Measurements from ENCODE around the gene IMMP1L. TPM values are rescaled to one million over a fixed set of nuclear protein-coding genes. Genes with fewer than 3 reads are reported as not detected.

IMMP1L gene
- total RNA-seq, 2 experiments from 2014 or later: 20.7 to 23.3 TPM

GRCh38 chr11:31417357-31417756 is 92.1 kb downstream of the IMMP1L start:
- Mint-ChIP-seq H3K27ac (no peak overlapping the region), H3K4me1 (ENCODE audit: low read depth) (no peaks in the 10 kb centered on the region)

DNA sequence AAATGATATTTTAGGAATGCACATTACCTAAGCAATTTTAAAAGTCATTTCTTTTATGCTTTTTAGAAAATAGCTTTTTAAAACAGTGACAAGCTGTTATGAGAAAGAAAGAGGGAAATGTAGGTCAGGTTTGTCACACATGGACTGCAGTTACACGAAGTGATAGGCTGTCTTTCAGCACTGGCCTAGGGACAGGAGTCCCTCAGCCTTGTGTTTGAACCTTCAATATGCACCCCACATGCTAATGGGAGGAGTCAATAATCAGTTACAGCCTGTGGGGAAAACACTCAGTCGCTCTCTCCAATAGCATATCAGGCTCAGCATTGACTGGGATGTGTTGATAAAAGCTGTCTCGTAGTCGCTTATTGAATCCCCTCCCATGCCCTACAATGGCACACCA is 94.0 kb downstream of the IMMP1L start:
- Mint-ChIP-seq H3K4me3 (no peak overlapping the region), H3K27ac (no peak overlapping the region), H3K27me3 (no peaks in the 10 kb centered on the region), H3K9me3 (no peaks in the 10 kb centered on the region), H3K36me3 (ENCODE audit: low read depth) (peaks cover 11% of the 10 kb centered on the region), H3K4me1 (ENCODE audit: low read depth) (no peaks in the 10 kb centered on the region)
- POLR2A ChIA-PET: interaction anchor here (0.6 kb wide), 1 partner anchor 455 kb away, joined by 3 read pairs; no protein-coding TSS in a partner anchor
- DNase-seq (no peak), ATAC-seq (no peak)
- intact Hi-C loops (cut with micrococcal nuclease): no loop called here
- TF ChIP-seq, protein P1, sequence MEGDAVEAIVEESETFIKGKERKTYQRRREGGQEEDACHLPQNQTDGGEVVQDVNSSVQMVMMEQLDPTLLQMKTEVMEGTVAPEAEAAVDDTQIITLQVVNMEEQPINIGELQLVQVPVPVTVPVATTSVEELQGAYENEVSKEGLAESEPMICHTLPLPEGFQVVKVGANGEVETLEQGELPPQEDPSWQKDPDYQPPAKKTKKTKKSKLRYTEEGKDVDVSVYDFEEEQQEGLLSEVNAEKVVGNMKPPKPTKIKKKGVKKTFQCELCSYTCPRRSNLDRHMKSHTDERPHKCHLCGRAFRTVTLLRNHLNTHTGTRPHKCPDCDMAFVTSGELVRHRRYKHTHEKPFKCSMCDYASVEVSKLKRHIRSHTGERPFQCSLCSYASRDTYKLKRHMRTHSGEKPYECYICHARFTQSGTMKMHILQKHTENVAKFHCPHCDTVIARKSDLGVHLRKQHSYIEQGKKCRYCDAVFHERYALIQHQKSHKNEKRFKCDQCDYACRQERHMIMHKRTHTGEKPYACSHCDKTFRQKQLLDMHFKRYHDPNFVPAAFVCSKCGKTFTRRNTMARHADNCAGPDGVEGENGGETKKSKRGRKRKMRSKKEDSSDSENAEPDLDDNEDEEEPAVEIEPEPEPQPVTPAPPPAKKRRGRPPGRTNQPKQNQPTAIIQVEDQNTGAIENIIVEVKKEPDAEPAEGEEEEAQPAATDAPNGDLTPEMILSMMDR (IDR thresholded peaks at IDR 0.05): no peak
- CTCF ChIA-PET: no interaction called here

More at GRCh38 chr11:31417357-31417756, 92.1 kb downstream of the IMMP1L start:
- intact Hi-C loops (cut with micrococcal nuclease): no loop called here
- TF ChIP-seq, protein P1 (IDR thresholded peaks at IDR 0.05): no peak
- Mint-ChIP-seq H3K4me3 (no peak overlapping the region), H3K27me3 (no peaks in the 10 kb centered on the region), H3K36me3 (ENCODE audit: low read depth) (peaks cover 7% of the 10 kb centered on the region), H3K9me3 (no peaks in the 10 kb centered on the region)
- CTCF ChIA-PET: interaction anchor here (1.2 to 1.6 kb wide), 3 partner anchors 14 to 541 kb away, joined by 3 to 4 read pairs (median 3); no protein-coding TSS in a partner anchor
- no peak for DNase-seq
- POLR2A ChIA-PET: no interaction called here
- ATAC-seq: no peak

DNA sequence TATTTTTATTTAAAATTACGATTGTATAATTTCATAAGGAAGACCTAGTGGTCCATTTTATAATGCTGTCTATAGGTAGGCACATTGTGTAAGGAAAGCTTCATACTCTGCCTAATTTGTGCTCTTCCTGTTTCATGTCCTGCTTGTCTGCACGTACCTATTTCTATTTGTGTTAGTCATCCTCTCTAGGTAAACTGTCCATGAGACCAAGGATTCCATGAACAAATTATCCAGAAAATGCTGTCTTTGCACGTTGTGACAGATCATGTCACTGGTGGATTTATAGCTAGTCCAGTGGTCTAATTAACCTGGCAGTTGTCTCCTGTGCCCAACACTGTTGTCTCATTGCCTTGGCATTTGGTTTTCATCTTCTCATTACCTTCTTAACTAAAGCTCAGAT is 95.1 kb downstream of the IMMP1L start:
- POLR2A ChIA-PET: no interaction called here
- no peaks in the 10 kb centered on the region for H3K9me3 Mint-ChIP-seq
- peaks cover 11% of the 10 kb centered on the region for H3K36me3 Mint-ChIP-seq (ENCODE audit: low read depth)
- no peak for ATAC-seq
- H3K4me3 Mint-ChIP-seq: no peak overlapping the region
- CTCF ChIA-PET: no interaction called here
- TF ChIP-seq, protein P1 (IDR thresholded peaks at IDR 0.05): no peak
- DNase-seq: no peak
- H3K27me3 Mint-ChIP-seq: no peaks in the 10 kb centered on the region
- intact Hi-C loops (cut with micrococcal nuclease): no loop called here
- H3K4me1 Mint-ChIP-seq (ENCODE audit: low read depth): no peaks in the 10 kb centered on the region
- no peak overlapping the region for H3K27ac Mint-ChIP-seq

DNA sequence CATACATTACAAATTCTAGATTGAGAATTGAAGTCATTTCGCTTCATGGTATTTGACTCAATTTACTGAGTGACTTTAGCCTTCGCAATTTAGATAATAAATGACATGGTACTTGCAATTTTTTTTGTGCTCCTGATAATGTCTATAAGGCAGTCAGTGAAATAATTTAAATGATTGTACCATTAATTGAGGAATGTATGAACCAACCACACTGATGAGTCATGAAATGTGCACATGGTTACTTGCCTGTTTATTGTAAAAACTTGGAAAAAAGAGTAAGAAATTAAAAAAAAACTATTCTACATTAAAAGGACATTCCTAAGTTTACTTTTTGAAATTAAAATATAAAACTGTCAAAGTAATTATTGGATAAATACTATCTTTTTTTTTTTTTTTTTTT is 96.5 kb downstream of the IMMP1L start:
- ChIA-PET POLR2A (no interaction called here), CTCF (interaction anchor here (0.7 kb wide), 1 partner anchor 594 kb away, joined by 3 read pairs; no protein-coding TSS in a partner anchor)
- intact Hi-C loops (cut with micrococcal nuclease): no loop called here
- Mint-ChIP-seq H3K4me1 (ENCODE audit: low read depth) (peaks cover 5% of the 10 kb centered on the region), H3K27ac (no peak overlapping the region), H3K27me3 (no peaks in the 10 kb centered on the region), H3K36me3 (ENCODE audit: low read depth) (peaks cover 15% of the 10 kb centered on the region), H3K9me3 (no peaks in the 10 kb centered on the region), H3K4me3 (no peak overlapping the region)
- TF ChIP-seq, protein P1 (IDR thresholded peaks at IDR 0.05): no peak
- DNase-seq (no peak), ATAC-seq (no peak)

DNA sequence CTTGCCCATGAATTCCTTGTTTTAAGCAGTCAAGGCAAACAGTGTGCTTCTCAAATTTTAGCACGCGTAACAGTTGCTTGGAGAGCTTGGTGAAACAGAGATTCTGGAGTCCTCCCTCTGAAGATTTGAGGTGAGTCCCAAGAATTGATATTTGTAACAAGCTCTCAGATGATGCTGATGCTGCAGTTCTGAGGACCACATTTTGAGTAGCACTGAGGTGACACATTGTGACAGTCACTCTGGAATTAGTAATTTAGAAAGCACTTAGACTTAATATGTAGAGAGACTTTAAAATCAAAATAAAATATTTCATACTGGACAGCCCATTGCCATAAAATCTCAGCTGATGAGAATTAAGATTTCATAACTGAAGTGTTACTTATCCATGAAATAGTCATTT is 101.2 kb downstream of the IMMP1L start:
- DNase-seq: no peak
- intact Hi-C loops (cut with micrococcal nuclease): no loop called here
- H3K27ac Mint-ChIP-seq: no peak overlapping the region
- no peaks in the 10 kb centered on the region for H3K27me3 Mint-ChIP-seq
- ChIA-PET POLR2A (no interaction called here), CTCF (no interaction called here)
- H3K4me1 Mint-ChIP-seq (ENCODE audit: low read depth): peaks cover 5% of the 10 kb centered on the region
- TF ChIP-seq, protein P1 (IDR thresholded peaks at IDR 0.05): no peak
- no peaks in the 10 kb centered on the region for H3K9me3 Mint-ChIP-seq
- no peak overlapping the region for H3K4me3 Mint-ChIP-seq
- H3K36me3 Mint-ChIP-seq (ENCODE audit: low read depth): peaks cover 13% of the 10 kb centered on the region
- ATAC-seq: peak; percentile 65

Measured in activated CD8-positive, alpha-beta T cell treated with anti-CD3 and anti-CD28 coated beads for 36 hours (primary cell).